ENCODE data around the gene MTARC2. TPM values are rescaled to one million over a fixed set of nuclear protein-coding genes. Genes with fewer than 3 reads are reported as not detected.

MTARC2 gene
- total RNA-seq, 1 donor from 2014 or later: 58.6 TPM

- Histone ChIP-seq H3K27me3 (no peaks in the 10 kb centered on the region), H3K27ac (no peak overlapping the region), H3K4me1 (peaks cover 19% of the 10 kb centered on the region), H3K4me3 (no peak overlapping the region), H3K9me3 (no peaks in the 10 kb centered on the region), H3K36me3 (peaks cover 34% of the 10 kb centered on the region)
- DNase-seq: no peak
- intact Hi-C loops (cut with DNase I): no loop called here
- TF ChIP-seq CTCF (IDR thresholded peaks at IDR 0.05): no peak
- ATAC-seq: no peak
These were observed 35.3 kb downstream of the MTARC2 start for GRCh38 chr1:220783453-220783852.

DNA sequence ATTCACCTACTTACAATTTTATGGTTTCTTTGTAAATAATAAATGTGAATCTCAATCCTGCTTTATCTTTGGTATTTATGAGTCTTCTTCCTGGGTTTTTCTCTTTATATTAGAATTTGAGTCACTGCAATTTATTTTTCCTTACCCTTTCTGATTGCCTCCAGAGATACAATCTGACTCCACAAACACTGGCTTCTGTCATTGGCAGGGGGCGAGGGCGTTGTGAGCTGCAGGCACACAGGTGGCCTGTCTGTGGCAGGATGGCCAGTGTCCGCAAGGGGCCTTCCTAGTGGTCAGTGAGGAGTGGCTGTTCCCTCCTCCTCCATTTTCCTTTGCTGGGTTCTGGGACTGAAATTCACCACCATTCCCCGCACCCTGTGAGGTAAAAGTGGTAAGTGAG is 36.6 kb downstream of the MTARC2 start:
- Histone ChIP-seq H3K4me1 (peaks cover 20% of the 10 kb centered on the region), H3K4me3 (no peak overlapping the region), H3K27me3 (no peaks in the 10 kb centered on the region), H3K36me3 (peaks cover 34% of the 10 kb centered on the region), H3K9me3 (no peaks in the 10 kb centered on the region), H3K27ac (no peak overlapping the region)
- intact Hi-C loops (cut with DNase I): no loop called here
- DNase-seq: no peak
- no peak for TF ChIP-seq CTCF (IDR thresholded peaks at IDR 0.05)
- ATAC-seq: no peak

GRCh38 chr1:220785166-220786056 is 37.3 kb downstream of the MTARC2 start:
- ATAC-seq: no peak
- intact Hi-C loops (cut with DNase I): no loop called here
- peak overlapping the region; percentile 60 for H3K27ac ChIP-seq
- peaks cover 20% of the 10 kb centered on the region for H3K4me1 ChIP-seq
- TF ChIP-seq CTCF (IDR thresholded peaks at IDR 0.05): no peak
- no peak overlapping the region for H3K4me3 ChIP-seq
- DNase-seq: no peak
- H3K36me3 ChIP-seq: peaks cover 34% of the 10 kb centered on the region
- H3K9me3 ChIP-seq: no peaks in the 10 kb centered on the region
- H3K27me3 ChIP-seq: no peaks in the 10 kb centered on the region

- peaks cover 33% of the 10 kb centered on the region for H3K36me3 ChIP-seq
- no peaks in the 10 kb centered on the region for H3K27me3 ChIP-seq
- H3K9me3 ChIP-seq: no peaks in the 10 kb centered on the region
- ATAC-seq (peak; percentile 35), DNase-seq (peak; percentile 74)
- H3K4me1 ChIP-seq: peaks cover 26% of the 10 kb centered on the region
- H3K27ac ChIP-seq: peak overlapping the region; percentile 60
- no peak for TF ChIP-seq CTCF (IDR thresholded peaks at IDR 0.05)
- peak overlapping the region; percentile 49 for H3K4me3 ChIP-seq
- intact Hi-C loops (cut with DNase I): no loop called here
These were observed 37.9 kb downstream of the MTARC2 start for GRCh38 chr1:220786057-220786336.

GRCh38 chr1:220786337-220787068 is 38.4 kb downstream of the MTARC2 start, which contains the start of gene MTARC1:
TSS of gene MTARC1 (plus strand) at chr1:220786913. CDS start at chr1:220786945, 32 bp downstream.
- TF ChIP-seq CTCF (IDR thresholded peaks at IDR 0.05): peak; percentile 22
- Histone ChIP-seq H3K4me1 (peaks cover 31% of the 10 kb centered on the region), H3K36me3 (peaks cover 28% of the 10 kb centered on the region), H3K4me3 (peak within 1 kb of the TSS; percentile 49), H3K27ac (peak within 1 kb of the TSS; percentile 60), H3K27me3 (no peaks in the 10 kb centered on the region), H3K9me3 (no peaks in the 10 kb centered on the region)
- DNase-seq (peak; percentile 89), ATAC-seq (peak; percentile 83)
- intact Hi-C loops (cut with DNase I): no loop called here
